Measurements from ENCODE around the gene LYG2. TPM values are rescaled to one million over a fixed set of nuclear protein-coding genes. Genes with fewer than 3 reads are reported as not detected.

Gene LYG2
- total and polyA plus RNA-seq, 2 of the 8 experiments (the other 6 are each of a cell fraction or from before 2014, with no cell fraction given): not detected

DNA sequence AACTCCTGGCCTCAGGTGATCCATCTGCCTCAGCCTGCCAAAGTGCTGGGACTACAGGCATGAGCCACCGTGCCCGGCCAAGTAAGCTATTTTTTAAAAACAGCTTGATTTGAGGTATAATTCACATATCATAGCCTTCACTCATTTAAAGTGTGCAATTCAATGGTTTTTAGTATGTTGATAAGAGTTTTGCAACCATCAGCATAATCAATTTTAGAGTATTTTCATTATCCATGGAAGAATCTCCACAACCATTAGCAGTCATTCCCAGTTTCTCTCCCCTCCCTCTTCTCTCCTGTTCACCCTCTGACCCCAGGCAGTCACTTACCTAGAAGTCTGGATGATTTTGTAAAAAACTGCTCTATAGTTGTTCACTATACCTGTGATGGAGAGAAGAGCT is 4.7 kb upstream of the LYG2 start:
- no peak overlapping the region for H2BK120ac ChIP-seq (replicated peaks; ENCODE audit: low read depth, low read length)
- FAIRE-seq (no peak), DNase-seq (ENCODE audit: low read depth in 1 of 2, low spot score in 2 of 2) (no peak)
- H2AFZ ChIP-seq (ENCODE audit: low read length): no peak overlapping the region
- no peaks in the 10 kb centered on the region for H4K20me1 ChIP-seq (replicated peaks in 1 of 2; ENCODE audit: control insufficient read depth in 1 of 2, insufficient read depth in 2 of 2, low read length in 2 of 2)
- H4K8ac ChIP-seq (ENCODE audit: extremely low read depth, insufficient read depth, low read length): no peak overlapping the region
- no peaks in the 10 kb centered on the region for H3K79me1 ChIP-seq (ENCODE audit: low read depth, low read length)
- H3K4me2 ChIP-seq (ENCODE audit: insufficient read depth in 1 of 2, low read depth in 2 of 2, low read length in 2 of 2): no peak overlapping the region
- no peaks in the 10 kb centered on the region for H3K9me3 ChIP-seq (ENCODE audit: insufficient read depth in 2 of 2, low read depth in 1 of 2, low read length in 1 of 2)
- H4K91ac ChIP-seq (replicated peaks; ENCODE audit: insufficient read length, low read length): no peak overlapping the region
- H2BK12ac ChIP-seq (ENCODE audit: low read depth, low read length): no peak overlapping the region
- POLR2A ChIA-PET (ENCODE audit: partially characterized antibody): interaction anchor here (0.9 kb wide), 1 partner anchor 76 kb away, joined by 3 read pairs; the partner anchor contains the start of gene TXNDC9
- H3K4me3 ChIP-seq (ENCODE audit: extremely low read depth in 1 of 4, insufficient read depth in 2 of 4, low read depth in 3 of 4, low read length in 4 of 4): no peak overlapping the region
- H3K79me2 ChIP-seq (ENCODE audit: control insufficient read depth in 1 of 2, insufficient read depth in 2 of 2, low read length in 2 of 2): no peaks in the 10 kb centered on the region
- H3K9ac ChIP-seq (replicated peaks in 1 of 4; ENCODE audit: extremely low read depth in 1 of 4, low read depth in 3 of 4, low read length in 3 of 4): no peak overlapping the region
- H3K23ac ChIP-seq (ENCODE audit: insufficient read length): no peak overlapping the region
- no peaks in the 10 kb centered on the region for H3K27me3 ChIP-seq (replicated peaks in 1 of 4; ENCODE audit: control insufficient read depth in 3 of 4, extremely low read depth in 1 of 4, insufficient read depth in 3 of 4, low read length in 3 of 4)
- H3K14ac ChIP-seq (ENCODE audit: insufficient read length): no peak overlapping the region
- no peak overlapping the region for H3K56ac ChIP-seq (replicated peaks; ENCODE audit: insufficient read length, low read depth, low read length)
- H2AK5ac ChIP-seq (ENCODE audit: low read depth, low read length): no peak overlapping the region
- no peaks in the 10 kb centered on the region for H3K36me3 ChIP-seq (ENCODE audit: control insufficient read depth in 2 of 4, insufficient read depth in 4 of 4, low read length in 3 of 4)
- H4K5ac ChIP-seq (ENCODE audit: insufficient read length, low read depth, low read length): no peak overlapping the region
- no peak overlapping the region for H2BK20ac ChIP-seq (ENCODE audit: low read length)
- no peak overlapping the region for H3K4ac ChIP-seq (replicated peaks; ENCODE audit: insufficient read length, low read depth, low read length)
- no peak overlapping the region for H2BK15ac ChIP-seq (ENCODE audit: low read length)
- no peaks in the 10 kb centered on the region for H3K4me1 ChIP-seq (replicated peaks in 1 of 4; ENCODE audit: control insufficient read depth in 3 of 4, insufficient read depth in 4 of 4, low read length in 3 of 4)
- no peak overlapping the region for H3K27ac ChIP-seq (ENCODE audit: low read depth, low read length)
- CTCF ChIA-PET (ENCODE audit: partially characterized antibody): interaction anchor here (0.8 kb wide), 1 partner anchor 11 kb away, joined by 3 read pairs; no protein-coding TSS in a partner anchor
- no peaks in the 10 kb centered on the region for H3K23me2 ChIP-seq (ENCODE audit: low read depth, low read length)
- no peak overlapping the region for H2BK5ac ChIP-seq (ENCODE audit: low read depth, low read length)
- WGBS, 2 experiments (ENCODE audit: extremely low coverage in 1 of 2, insufficient coverage in 1 of 2, insufficient read length in 1 of 2, insufficient replicate concordance in 2 of 2, low coverage in 1 of 2, low lambda C conversion rate in 2 of 2, missing lambda C conversion rate in 1 of 2): 100% methylated on average over 2 of the region's 2 CpGs; no CpG with 5 or more reads in 1 of the 2 experiments
- H3K18ac ChIP-seq (ENCODE audit: extremely low read depth, low read length): no peak overlapping the region
- TF ChIP-seq RNF2 (IDR thresholded peaks at IDR 0.05; ENCODE audit: borderline replicate concordance, low read depth, low read length, missing control alignments, poor library complexity, severe bottlenecking) (no peak), JUND (IDR thresholded peaks at IDR 0.05; ENCODE audit: low read length) (no peak), SUZ12 (IDR thresholded peaks at IDR 0.05; ENCODE audit: low read length) (no peak), BCL11A (IDR thresholded peaks at IDR 0.05; ENCODE audit: low read depth in 2 of 2, low read length in 2 of 2) (no peak), PHF8 (conservative IDR thresholded peaks at IDR 0.05; ENCODE audit: low read depth, low read length) (no peak), SAP30 (IDR thresholded peaks at IDR 0.05; ENCODE audit: insufficient read depth, insufficient replicate concordance, low read length) (no peak), HDAC2 (IDR thresholded peaks at IDR 0.05; ENCODE audit: borderline replicate concordance in 1 of 2, low read depth in 2 of 2, low read length in 2 of 2) (no peak), JUN (IDR thresholded peaks at IDR 0.05; ENCODE audit: low read depth, low read length) (no peak), TCF12 (IDR thresholded peaks at IDR 0.05; ENCODE audit: low read depth, low read length) (no peak), GABPA (IDR thresholded peaks at IDR 0.05; ENCODE audit: borderline replicate concordance, insufficient read depth, low read length) (no peak), BRCA1 (IDR thresholded peaks at IDR 0.05; ENCODE audit: low read depth, low read length) (no peak), SP1 (IDR thresholded peaks at IDR 0.05; ENCODE audit: low read depth, low read length) (no peak)
- TF ChIP-seq, protein P1, sequence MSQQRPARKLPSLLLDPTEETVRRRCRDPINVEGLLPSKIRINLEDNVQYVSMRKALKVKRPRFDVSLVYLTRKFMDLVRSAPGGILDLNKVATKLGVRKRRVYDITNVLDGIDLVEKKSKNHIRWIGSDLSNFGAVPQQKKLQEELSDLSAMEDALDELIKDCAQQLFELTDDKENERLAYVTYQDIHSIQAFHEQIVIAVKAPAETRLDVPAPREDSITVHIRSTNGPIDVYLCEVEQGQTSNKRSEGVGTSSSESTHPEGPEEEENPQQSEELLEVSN (IDR thresholded peaks at IDR 0.05): no peak

Data from H1 (cell line).